ENCODE results near the gene ZNF521. TPM values are rescaled to one million over a fixed set of nuclear protein-coding genes. Genes with fewer than 3 reads are reported as not detected.

The ZNF521 gene
- total and polyA plus RNA-seq, 10 of the 15 experiments (the other 5 are each of a cell fraction or from before 2014, with no cell fraction given): 0.02 to 0.05 (median 0.04) TPM; not detected in 6

- Histone ChIP-seq H3K9me3 (replicated peaks; ENCODE audit: control insufficient read depth, insufficient read depth, low read length) (no peaks in the 10 kb centered on the region), H3K36me3 (ENCODE audit: control insufficient read depth in 2 of 2, insufficient read depth in 2 of 2, low read length in 1 of 2) (no peaks in the 10 kb centered on the region), H3K4me3 (no peak overlapping the region), H3K4me1 (ENCODE audit: control insufficient read depth, insufficient read depth, low read length) (no peaks in the 10 kb centered on the region), H3K4me2 (ENCODE audit: control insufficient read depth, insufficient read depth) (no peak overlapping the region), H3K9ac (ENCODE audit: control insufficient read depth, insufficient read depth, low read length) (no peak overlapping the region), H3K27me3 (replicated peaks in 1 of 2; ENCODE audit: control insufficient read depth in 2 of 2, insufficient read depth in 2 of 2, low read length in 1 of 2) (peaks cover 0 to 2% of the 10 kb centered on the region in 2 experiments; a peak in 1 of 4 replicates), H3K79me2 (ENCODE audit: control insufficient read depth, insufficient read depth, low read length) (no peaks in the 10 kb centered on the region), H2AFZ (ENCODE audit: control insufficient read depth, low read depth, low read length) (no peak overlapping the region), H3K27ac (ENCODE audit: control insufficient read depth, insufficient read depth) (no peak overlapping the region), H4K20me1 (ENCODE audit: control insufficient read depth, insufficient read depth) (no peaks in the 10 kb centered on the region)
- RAD21 ChIA-PET (ENCODE audit: unreplicated experiment): no interaction called here
- 49% methylated on average over 8 of the region's 8 CpGs for WGBS (ENCODE audit: insufficient coverage, insufficient replicate concordance, low lambda C conversion rate, missing lambda C conversion rate)
- BruUV-seq (replicated peaks): no TSS peak
- in situ Hi-C loops (cut with MboI): no loop called here
- TF ChIP-seq CBX3 (IDR thresholded peaks at IDR 0.05; ENCODE audit: borderline replicate concordance, low read depth) (no peak), CREM (IDR thresholded peaks at IDR 0.05; ENCODE audit: low read depth) (no peak), MEF2B (IDR thresholded peaks at IDR 0.05; ENCODE audit: partially characterized antibody, poor library complexity, severe bottlenecking) (no peak), ZBTB11 (CRISPR knock-in tag; IDR thresholded peaks at IDR 0.05) (no peak), SUPT20H (IDR thresholded peaks at IDR 0.05; ENCODE audit: borderline replicate concordance, control insufficient read depth, low read depth, low read length) (no peak), BCL3 (IDR thresholded peaks at IDR 0.05; ENCODE audit: borderline replicate concordance, insufficient read depth, low read depth, low read length, poor library complexity, severe bottlenecking) (no peak), ZSCAN29 (IDR thresholded peaks at IDR 0.05) (no peak), NFYA (IDR thresholded peaks at IDR 0.05; ENCODE audit: borderline replicate concordance, low read depth, low read length) (no peak)
- SMC1A ChIA-PET (ENCODE audit: uncharacterized antibody, unreplicated experiment): no interaction called here
- CTCF ChIA-PET: interaction anchor here (0.6 kb wide), 1 partner anchor 20 kb away, joined by 4 read pairs; no protein-coding TSS in a partner anchor
- DNase-seq (ENCODE audit: low read depth, low spot score) (no peak), ATAC-seq (no peak), FAIRE-seq (no peak)
- POLR2A ChIA-PET: interaction anchor here (0.6 kb wide), 1 partner anchor 303 kb away, joined by 4 read pairs; no protein-coding TSS in a partner anchor
- intact Hi-C loops (cut with micrococcal nuclease; ENCODE audit: unreplicated experiment): no loop called here
Observed at GRCh38 chr18:25019086-25019860, 332.7 kb downstream of the ZNF521 start.
